ENCODE measurements around the gene MAML2. TPM values are rescaled to one million over a fixed set of nuclear protein-coding genes. Genes with fewer than 3 reads are reported as not detected.

MAML2 gene
- total and polyA plus RNA-seq, 2 of the 8 experiments (the other 6 are each of a cell fraction or from before 2014, with no cell fraction given), result 3.8 to 6.6 TPM

DNA sequence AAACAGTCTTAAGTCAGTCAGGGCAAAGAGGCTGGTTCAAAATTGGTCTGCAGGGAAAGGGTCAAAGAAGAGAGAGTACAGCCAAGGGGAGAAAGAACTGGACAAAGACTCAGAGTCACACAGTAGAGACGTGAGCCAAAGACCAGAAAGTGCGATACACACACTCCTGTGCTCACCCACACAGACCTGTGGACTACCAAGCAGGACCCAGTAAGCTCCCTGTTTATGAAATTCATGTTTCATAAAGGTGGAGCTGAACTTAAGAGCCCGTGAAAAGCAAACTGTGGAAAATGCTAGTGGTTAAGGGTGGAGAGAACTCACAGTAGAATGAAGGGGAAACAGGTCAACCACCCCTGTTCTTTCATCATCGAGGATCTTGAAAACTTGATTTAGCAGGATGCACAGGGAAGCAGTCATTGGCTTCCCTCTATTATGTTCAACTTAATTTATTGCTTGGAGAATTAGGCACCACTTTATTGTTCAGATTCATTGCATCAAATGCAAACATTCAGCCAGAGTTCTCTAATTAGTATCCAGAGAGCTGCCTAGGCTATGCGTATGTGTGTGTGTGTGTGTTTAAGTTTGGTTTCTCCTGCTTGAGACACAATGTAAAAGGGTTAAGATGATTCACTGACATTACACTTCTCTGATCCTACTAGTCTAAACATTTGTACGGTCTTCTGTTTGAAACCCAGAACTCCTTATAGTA, 258.2 kb downstream of the MAML2 start:
- no peak overlapping the region for H2BK12ac ChIP-seq (ENCODE audit: low read depth, low read length)
- H3K23ac ChIP-seq (ENCODE audit: insufficient read length), result no peak overlapping the region
- H2BK5ac ChIP-seq (ENCODE audit: low read depth, low read length), result no peak overlapping the region; the same call in 1 of the 2 replicates
- no peak overlapping the region for H3K4me3 ChIP-seq (ENCODE audit: extremely low read depth in 1 of 4, insufficient read depth in 2 of 4, low read depth in 3 of 4, low read length in 4 of 4)
- TF ChIP-seq MAFK (IDR thresholded peaks at IDR 0.05; ENCODE audit: low read depth, low read length) (no peak), ZNF274 (IDR thresholded peaks at IDR 0.05; ENCODE audit: borderline replicate concordance, extremely low read depth, low read length) (0 out of 2 replicates have a peak, but pooled peaks have one; percentile 22)
- no peak overlapping the region for H2BK120ac ChIP-seq (replicated peaks; ENCODE audit: low read depth, low read length)
- H3K9ac ChIP-seq (replicated peaks in 1 of 4; ENCODE audit: extremely low read depth in 1 of 4, low read depth in 3 of 4, low read length in 3 of 4), result no peak overlapping the region
- no peak overlapping the region for H3K14ac ChIP-seq (ENCODE audit: insufficient read length)
- H2AK5ac ChIP-seq (ENCODE audit: low read depth, low read length), result 0 out of 2 replicates have a peak overlapping the region, but pooled peaks have one; percentile 71
- H3K4me1 ChIP-seq (replicated peaks in 1 of 4; ENCODE audit: control insufficient read depth in 3 of 4, insufficient read depth in 4 of 4, low read length in 3 of 4), result peaks cover 3 to 20% (median 11%) of the 10 kb centered on the region in 4 experiments; a peak in 5 of 7 replicates
- H2BK15ac ChIP-seq (ENCODE audit: low read length), result peak overlapping the region; percentile 5; the same call in 1 of the 2 replicates
- no peak overlapping the region for H3K4me2 ChIP-seq (ENCODE audit: insufficient read depth in 1 of 2, low read depth in 2 of 2, low read length in 2 of 2)
- H3K79me1 ChIP-seq (ENCODE audit: low read depth, low read length), result no peaks in the 10 kb centered on the region
- ChIA-PET POLR2A (ENCODE audit: partially characterized antibody) (no interaction called here), CTCF (ENCODE audit: partially characterized antibody) (interaction anchor here (1.1 to 2.7 kb wide), 4 partner anchors 9 to 258 kb away, joined by 3 to 15 read pairs (median 6); partner anchors contain the start of gene MAML2)
- DNase-seq (ENCODE audit: low read depth in 1 of 2, low spot score in 2 of 2) (no peak), FAIRE-seq (no peak)
- H3K23me2 ChIP-seq (ENCODE audit: low read depth, low read length), result no peaks in the 10 kb centered on the region; the same call in 1 of the 2 replicates
- no peaks in the 10 kb centered on the region for H3K9me3 ChIP-seq (ENCODE audit: insufficient read depth in 2 of 2, low read depth in 1 of 2, low read length in 1 of 2)
- H3K79me2 ChIP-seq (ENCODE audit: control insufficient read depth in 1 of 2, insufficient read depth in 2 of 2, low read length in 2 of 2), result no peaks in the 10 kb centered on the region
- no peak overlapping the region for H3K27ac ChIP-seq (ENCODE audit: low read depth, low read length)
- H2BK20ac ChIP-seq (ENCODE audit: low read length), result no peak overlapping the region; the same call in 1 of the 2 replicates
- H3K36me3 ChIP-seq (ENCODE audit: control insufficient read depth in 2 of 4, insufficient read depth in 4 of 4, low read length in 3 of 4), result no peaks in the 10 kb centered on the region
- H2AFZ ChIP-seq (ENCODE audit: low read length), result no peak overlapping the region
- no peak overlapping the region for H4K5ac ChIP-seq (ENCODE audit: insufficient read length, low read depth, low read length)
- H4K91ac ChIP-seq (replicated peaks; ENCODE audit: insufficient read length, low read length), result no peak overlapping the region
- no peak overlapping the region for H4K8ac ChIP-seq (ENCODE audit: extremely low read depth, insufficient read depth, low read length)
- 69% methylated on average over 6 of the region's 6 CpGs; no CpG with 5 or more reads in 1 of the 2 experiments for WGBS, 2 experiments (ENCODE audit: extremely low coverage in 1 of 2, insufficient coverage in 1 of 2, insufficient read length in 1 of 2, insufficient replicate concordance in 2 of 2, low coverage in 1 of 2, low lambda C conversion rate in 2 of 2, missing lambda C conversion rate in 1 of 2)
- no peak overlapping the region for H3K18ac ChIP-seq (ENCODE audit: extremely low read depth, low read length)
- H3K56ac ChIP-seq (replicated peaks; ENCODE audit: insufficient read length, low read depth, low read length), result no peak overlapping the region
- H3K27me3 ChIP-seq (replicated peaks in 1 of 4; ENCODE audit: control insufficient read depth in 3 of 4, extremely low read depth in 1 of 4, insufficient read depth in 3 of 4, low read length in 3 of 4), result no peaks in the 10 kb centered on the region
- no peaks in the 10 kb centered on the region for H4K20me1 ChIP-seq (replicated peaks in 1 of 2; ENCODE audit: control insufficient read depth in 1 of 2, insufficient read depth in 2 of 2, low read length in 2 of 2)
- no peak overlapping the region for H3K4ac ChIP-seq (replicated peaks; ENCODE audit: insufficient read length, low read depth, low read length)
